ENCODE data around the gene SRMS. TPM values are rescaled to one million over a fixed set of nuclear protein-coding genes. Genes with fewer than 3 reads are reported as not detected.

Gene SRMS
- total and polyA plus RNA-seq, 2 donors from 2014 or later = 0.38 TPM; not detected in 1

DNA sequence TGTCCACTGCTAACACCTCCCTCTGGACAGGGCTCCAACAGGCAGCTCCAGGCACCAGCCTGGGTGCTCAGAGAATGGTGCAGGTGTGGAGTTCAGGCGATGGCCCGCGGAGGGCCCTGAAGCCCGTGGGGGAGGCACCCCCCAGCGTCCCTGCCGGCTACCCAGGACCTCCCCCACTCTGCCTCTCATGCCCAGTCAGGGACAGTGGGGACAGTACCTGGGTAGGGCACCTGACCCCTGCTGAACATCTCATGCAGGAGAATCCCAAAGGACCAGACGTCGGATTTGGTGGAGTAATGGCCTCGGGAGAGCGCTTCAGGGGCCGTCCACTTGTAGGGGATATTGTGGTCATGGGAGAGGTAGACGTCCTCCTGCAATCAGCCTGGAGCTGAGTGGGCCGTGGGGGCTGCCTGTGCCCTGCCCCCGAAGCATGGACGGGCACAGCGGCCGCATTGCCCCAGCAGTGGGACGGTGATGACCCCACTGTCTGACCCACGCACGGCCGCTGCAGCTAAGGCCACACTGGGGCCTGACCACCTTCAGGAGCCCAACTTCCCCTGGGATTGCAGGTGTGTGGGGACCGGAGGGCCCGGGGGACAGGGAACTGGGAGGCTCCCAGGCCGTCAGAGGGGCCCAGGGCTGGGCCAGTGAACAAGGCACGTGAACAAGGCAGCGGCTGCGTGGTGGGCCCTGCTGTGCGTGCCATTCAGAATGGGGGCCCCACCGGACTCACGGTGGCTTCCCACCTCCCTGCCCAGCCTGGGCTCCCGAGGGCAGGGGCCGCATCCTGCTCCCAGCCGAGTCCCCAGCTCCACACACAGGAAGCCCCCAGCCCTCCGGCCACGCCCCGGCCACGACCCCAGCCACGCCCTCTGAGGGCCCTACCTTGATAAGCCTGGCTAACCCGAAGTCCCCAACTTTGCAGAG, 17.4 kb downstream of the SRMS start:
- no peaks in the 10 kb centered on the region for H3K27me3 ChIP-seq (ENCODE audit: control insufficient read depth, insufficient read depth, low read length)
- H3K9ac ChIP-seq (ENCODE audit: low read length in 3 of 3) = no peak overlapping the region
- no peak overlapping the region for H3K27ac ChIP-seq (ENCODE audit: low read depth in 2 of 2, low read length in 2 of 2)
- no peak overlapping the region for H3K4me3 ChIP-seq (ENCODE audit: low read length in 3 of 3)
- TF ChIP-seq, protein P1, sequence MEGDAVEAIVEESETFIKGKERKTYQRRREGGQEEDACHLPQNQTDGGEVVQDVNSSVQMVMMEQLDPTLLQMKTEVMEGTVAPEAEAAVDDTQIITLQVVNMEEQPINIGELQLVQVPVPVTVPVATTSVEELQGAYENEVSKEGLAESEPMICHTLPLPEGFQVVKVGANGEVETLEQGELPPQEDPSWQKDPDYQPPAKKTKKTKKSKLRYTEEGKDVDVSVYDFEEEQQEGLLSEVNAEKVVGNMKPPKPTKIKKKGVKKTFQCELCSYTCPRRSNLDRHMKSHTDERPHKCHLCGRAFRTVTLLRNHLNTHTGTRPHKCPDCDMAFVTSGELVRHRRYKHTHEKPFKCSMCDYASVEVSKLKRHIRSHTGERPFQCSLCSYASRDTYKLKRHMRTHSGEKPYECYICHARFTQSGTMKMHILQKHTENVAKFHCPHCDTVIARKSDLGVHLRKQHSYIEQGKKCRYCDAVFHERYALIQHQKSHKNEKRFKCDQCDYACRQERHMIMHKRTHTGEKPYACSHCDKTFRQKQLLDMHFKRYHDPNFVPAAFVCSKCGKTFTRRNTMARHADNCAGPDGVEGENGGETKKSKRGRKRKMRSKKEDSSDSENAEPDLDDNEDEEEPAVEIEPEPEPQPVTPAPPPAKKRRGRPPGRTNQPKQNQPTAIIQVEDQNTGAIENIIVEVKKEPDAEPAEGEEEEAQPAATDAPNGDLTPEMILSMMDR (IDR thresholded peaks at IDR 0.05; ENCODE audit: borderline replicate concordance, extremely low read depth, insufficient read depth) = no peak
- DNase-seq (peak in 3 of 5 donors; percentile 8 to 59 (median 45)), FAIRE-seq (no peak)
- intact Hi-C loops (cut with DNase I) = no loop called here
- H3K9me3 ChIP-seq (ENCODE audit: control insufficient read depth in 2 of 3, insufficient read depth in 1 of 3, low read length in 3 of 3) = no peaks in the 10 kb centered on the region
- H3K36me3 ChIP-seq (ENCODE audit: control insufficient read depth in 2 of 3, insufficient read depth in 3 of 3, low read length in 3 of 3) = no peaks in the 10 kb centered on the region
- H3K4me1 ChIP-seq (ENCODE audit: control insufficient read depth in 2 of 3, insufficient read depth in 2 of 3, low read depth in 1 of 3, low read length in 3 of 3) = no peaks in the 10 kb centered on the region

DNA sequence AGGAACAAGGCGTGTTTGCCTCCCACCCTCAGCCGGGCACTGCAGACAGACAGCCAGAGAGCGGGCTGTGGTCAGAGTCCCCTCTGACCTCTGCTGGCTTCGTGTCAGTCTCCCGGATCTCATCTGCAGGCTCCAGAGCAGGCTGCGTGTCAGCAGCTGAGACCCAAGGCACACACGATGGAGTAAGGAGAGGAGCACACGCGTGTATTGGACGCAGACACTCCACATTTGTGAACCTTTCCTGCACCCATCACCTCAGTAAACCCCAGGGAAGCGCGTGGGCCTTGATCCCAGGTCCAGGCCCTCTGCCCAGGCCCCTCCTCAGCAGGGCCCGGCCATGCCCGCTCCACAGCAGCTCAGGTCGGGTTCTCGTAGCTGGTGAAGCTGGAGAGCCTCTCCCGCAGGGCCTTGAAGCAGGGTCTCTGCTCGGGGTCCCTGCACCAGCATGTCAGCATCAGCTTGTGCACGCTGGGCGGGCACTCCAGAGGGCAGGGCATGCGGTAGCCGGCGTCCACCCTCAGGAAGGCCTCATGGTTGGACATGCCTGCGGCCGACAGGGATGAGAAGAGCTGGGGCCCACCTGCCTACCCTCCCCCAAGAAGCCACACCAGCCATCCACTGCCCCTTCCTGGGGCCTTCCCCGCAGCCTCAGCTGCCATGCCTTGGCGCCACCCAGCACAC, 18.2 kb downstream of the SRMS start:
- intact Hi-C loops (cut with DNase I) = no loop called here
- H3K4me3 ChIP-seq (ENCODE audit: low read length in 3 of 3) = no peak overlapping the region
- H3K27ac ChIP-seq (ENCODE audit: low read depth in 2 of 2, low read length in 2 of 2) = no peak overlapping the region
- H3K9ac ChIP-seq (ENCODE audit: low read length in 3 of 3) = no peak overlapping the region
- no peaks in the 10 kb centered on the region for H3K9me3 ChIP-seq (ENCODE audit: control insufficient read depth in 2 of 3, insufficient read depth in 1 of 3, low read length in 3 of 3)
- FAIRE-seq = no peak
- H3K4me1 ChIP-seq (ENCODE audit: control insufficient read depth in 2 of 3, insufficient read depth in 2 of 3, low read depth in 1 of 3, low read length in 3 of 3) = no peaks in the 10 kb centered on the region
- DNase-seq = peak in 2 of 5 donors; percentile 9 to 72
- H3K36me3 ChIP-seq (ENCODE audit: control insufficient read depth in 2 of 3, insufficient read depth in 3 of 3, low read length in 3 of 3) = no peaks in the 10 kb centered on the region
- TF ChIP-seq, protein P1 (IDR thresholded peaks at IDR 0.05; ENCODE audit: borderline replicate concordance, extremely low read depth, insufficient read depth) = no peak
- H3K27me3 ChIP-seq (ENCODE audit: control insufficient read depth, insufficient read depth, low read length) = no peaks in the 10 kb centered on the region

DNA sequence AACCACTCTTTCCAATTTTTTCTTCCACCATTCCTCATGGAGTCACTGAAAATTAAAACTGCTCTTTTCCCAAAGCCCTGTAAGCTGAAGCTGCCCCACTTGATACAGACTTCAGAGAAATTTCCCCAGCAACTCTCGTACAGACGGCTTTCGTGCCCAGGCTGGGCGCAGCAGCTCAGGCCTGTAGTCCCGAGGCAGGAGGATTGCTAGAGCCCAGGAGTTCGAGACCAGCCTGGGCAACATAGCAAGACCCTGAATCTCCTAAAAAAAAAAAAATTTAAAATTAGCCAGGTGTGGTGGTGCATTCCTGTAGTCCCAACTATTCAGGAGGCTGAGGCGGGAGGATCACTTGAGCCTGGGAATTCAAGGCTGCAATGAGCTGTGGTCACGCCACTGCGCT, 20.4 kb downstream of the SRMS start:
- intact Hi-C loops (cut with DNase I) = no loop called here
- H3K27me3 ChIP-seq (ENCODE audit: control insufficient read depth, insufficient read depth, low read length) = no peaks in the 10 kb centered on the region
- H3K27ac ChIP-seq (ENCODE audit: low read depth in 2 of 2, low read length in 2 of 2) = no peak overlapping the region
- FAIRE-seq (no peak), DNase-seq (peak in 1 of 5 donors; percentile 29)
- H3K9ac ChIP-seq (ENCODE audit: low read length in 3 of 3) = no peak overlapping the region
- peaks cover 0 to 7% (median 0%) of the 10 kb centered on the region in 3 donors for H3K36me3 ChIP-seq (ENCODE audit: control insufficient read depth in 2 of 3, insufficient read depth in 3 of 3, low read length in 3 of 3)
- no peaks in the 10 kb centered on the region for H3K9me3 ChIP-seq (ENCODE audit: control insufficient read depth in 2 of 3, insufficient read depth in 1 of 3, low read length in 3 of 3)
- no peak overlapping the region for H3K4me3 ChIP-seq (ENCODE audit: low read length in 3 of 3)
- peaks cover 0 to 4% (median 0%) of the 10 kb centered on the region in 3 donors for H3K4me1 ChIP-seq (ENCODE audit: control insufficient read depth in 2 of 3, insufficient read depth in 2 of 3, low read depth in 1 of 3, low read length in 3 of 3)
- TF ChIP-seq, protein P1 (IDR thresholded peaks at IDR 0.05; ENCODE audit: borderline replicate concordance, extremely low read depth, insufficient read depth) = no peak
